BLaER1 (cell line): ENCODE data around the gene ZNF33A.
"Not testable (repeated sequence)": the region's sequence is repeated elsewhere in the genome, so short reads cannot be mapped to it uniquely, and the experiment has no call there.

Source experiments
- H3K27ac ChIP-seq: shearing (Covaris generic); formaldehyde crosslinking; 2 replicates; pipeline ENCODE4 v1.8.1; 2022
- H3K27me3 ChIP-seq: shearing (Covaris generic); formaldehyde crosslinking; 2 replicates; pipeline ENCODE4 v1.8.1; 2022
- H3K36me3 ChIP-seq: shearing (Covaris generic); formaldehyde crosslinking; 2 replicates; pipeline ENCODE4 v1.8.1; 2022
- H3K4me1 ChIP-seq: shearing (Covaris generic); formaldehyde crosslinking; 2 replicates; pipeline ENCODE4 v1.8.1; 2022
- H3K4me2 ChIP-seq: shearing (Covaris generic); formaldehyde crosslinking; 2 replicates; pipeline ENCODE4 v1.8.1; 2022
- H3K4me3 ChIP-seq: shearing (Covaris generic); formaldehyde crosslinking; 2 replicates; pipeline ENCODE4 v1.8.1; 2022
- H3K9ac ChIP-seq: shearing (Covaris generic); formaldehyde crosslinking; 2 replicates; pipeline ENCODE4 v1.8.1; 2022
- H3K9me3 ChIP-seq: shearing (Covaris generic); formaldehyde crosslinking; 2 replicates; pipeline ENCODE4 v1.8.1; 2022
- H4K20me1 ChIP-seq: shearing (Covaris generic); formaldehyde crosslinking; 2 replicates; pipeline ENCODE4 v1.8.1; 2022
- Cebpa-rat ChIP-seq: shearing (Covaris generic); IDR thresholded peaks from 2 replicates; pipeline ENCODE4 v1.8.1; 2022

Gene ZNF33A

DNA sequence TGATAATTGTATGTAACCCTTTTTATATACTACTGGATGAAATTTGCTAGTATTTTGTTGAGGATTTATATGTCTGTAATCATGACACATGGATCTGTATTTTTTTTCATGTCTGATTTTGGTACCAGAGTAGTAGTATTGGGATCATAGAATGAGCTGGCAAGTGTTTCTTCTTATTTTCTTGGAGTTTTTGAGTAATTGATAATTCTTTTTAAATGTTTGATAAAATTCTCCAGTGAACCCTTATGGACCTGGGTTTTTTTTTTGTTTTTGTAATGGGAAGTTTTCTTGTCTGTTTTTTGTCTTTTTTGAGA lies 28.4 kb downstream of the ZNF33A start:
- peak overlapping the region; percentile 64 for H3K4me3 ChIP-seq
- peaks cover 61% of the 10 kb centered on the region for H3K36me3 ChIP-seq
- H3K9me3 ChIP-seq = peaks cover 16% of the 10 kb centered on the region; the same call in 1 of the 2 replicates
- H3K4me1 ChIP-seq = peaks cover 22% of the 10 kb centered on the region
- no peaks in the 10 kb centered on the region for H4K20me1 ChIP-seq
- H3K9ac ChIP-seq = no peak overlapping the region; the same call in 1 of the 2 replicates
- peak overlapping the region; percentile 79 for H3K27ac ChIP-seq
- H3K4me2 ChIP-seq = peak overlapping the region; percentile 81
- no peaks in the 10 kb centered on the region for H3K27me3 ChIP-seq
- TF ChIP-seq Cebpa-rat = no peak

- no peak for TF ChIP-seq Cebpa-rat
- Histone ChIP-seq H3K4me2 (no peak overlapping the region), H3K9ac (no peak overlapping the region), H3K27me3 (no peaks in the 10 kb centered on the region), H3K9me3 (peaks cover 45% of the 10 kb centered on the region), H4K20me1 (no peaks in the 10 kb centered on the region), H3K36me3 (peaks cover 67% of the 10 kb centered on the region), H3K4me1 (peaks cover 17% of the 10 kb centered on the region), H3K27ac (no peak overlapping the region), H3K4me3 (no peak overlapping the region)
Measured at GRCh38 chr10:38043516-38043915, 33.0 kb downstream of the ZNF33A start.

DNA sequence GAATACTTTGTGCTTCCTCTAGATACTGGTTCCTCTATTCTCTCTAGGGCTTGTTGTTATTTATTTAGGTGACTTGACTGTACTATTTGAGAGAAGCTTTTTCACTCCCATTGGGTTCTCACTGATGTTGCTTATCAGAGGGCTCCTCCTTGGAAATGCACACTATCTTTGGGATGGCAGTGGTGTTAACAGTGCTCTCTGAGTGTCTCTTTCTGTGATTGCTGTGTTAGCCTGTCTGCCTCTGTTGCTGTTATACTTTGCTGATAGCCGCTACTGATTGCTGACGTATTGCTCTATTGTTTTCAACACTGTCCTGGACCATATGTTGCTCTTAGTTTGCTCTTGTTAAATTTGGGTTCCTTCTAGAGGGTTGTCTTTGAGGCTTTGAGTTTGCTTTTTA lies 34.7 kb downstream of the ZNF33A start:
- H3K9ac ChIP-seq = no peak overlapping the region

GRCh38 chr10:38047666-38048065 lies 37.2 kb downstream of the ZNF33A start:
- H3K27me3 ChIP-seq = no peaks in the 10 kb centered on the region
- H3K27ac ChIP-seq = no peak overlapping the region
- H3K4me1 ChIP-seq = peaks cover 11% of the 10 kb centered on the region
- no peak overlapping the region for H3K4me2 ChIP-seq
- peaks cover 58% of the 10 kb centered on the region for H3K36me3 ChIP-seq
- no peak overlapping the region for H3K9ac ChIP-seq
- no peak for TF ChIP-seq Cebpa-rat
- no peaks in the 10 kb centered on the region for H4K20me1 ChIP-seq
- H3K9me3 ChIP-seq = peaks cover 52% of the 10 kb centered on the region
- no peak overlapping the region for H3K4me3 ChIP-seq

More for the DNA sequence above, 34.7 kb downstream of the ZNF33A start:
- peaks cover 48% of the 10 kb centered on the region for H3K9me3 ChIP-seq
- peaks cover 68% of the 10 kb centered on the region for H3K36me3 ChIP-seq
- H3K4me2 ChIP-seq = no peak overlapping the region
- no peak for TF ChIP-seq Cebpa-rat
- no peaks in the 10 kb centered on the region for H4K20me1 ChIP-seq
- no peaks in the 10 kb centered on the region for H3K27me3 ChIP-seq
- H3K4me1 ChIP-seq = peaks cover 14% of the 10 kb centered on the region
- H3K27ac ChIP-seq = no peak overlapping the region
- no peak overlapping the region for H3K4me3 ChIP-seq

GRCh38 chr10:38050212-38050611 lies 39.7 kb downstream of the ZNF33A start:
- H3K9me3 ChIP-seq = peaks cover 64% of the 10 kb centered on the region
- H3K4me2 ChIP-seq = peak overlapping the region; percentile 30
- no peak overlapping the region for H3K27ac ChIP-seq
- peaks cover 62% of the 10 kb centered on the region for H3K36me3 ChIP-seq
- H4K20me1 ChIP-seq = no peaks in the 10 kb centered on the region
- no peaks in the 10 kb centered on the region for H3K27me3 ChIP-seq
- H3K9ac ChIP-seq = no peak overlapping the region
- no peak for TF ChIP-seq Cebpa-rat
- peaks cover 11% of the 10 kb centered on the region for H3K4me1 ChIP-seq
- no peak overlapping the region for H3K4me3 ChIP-seq

DNA sequence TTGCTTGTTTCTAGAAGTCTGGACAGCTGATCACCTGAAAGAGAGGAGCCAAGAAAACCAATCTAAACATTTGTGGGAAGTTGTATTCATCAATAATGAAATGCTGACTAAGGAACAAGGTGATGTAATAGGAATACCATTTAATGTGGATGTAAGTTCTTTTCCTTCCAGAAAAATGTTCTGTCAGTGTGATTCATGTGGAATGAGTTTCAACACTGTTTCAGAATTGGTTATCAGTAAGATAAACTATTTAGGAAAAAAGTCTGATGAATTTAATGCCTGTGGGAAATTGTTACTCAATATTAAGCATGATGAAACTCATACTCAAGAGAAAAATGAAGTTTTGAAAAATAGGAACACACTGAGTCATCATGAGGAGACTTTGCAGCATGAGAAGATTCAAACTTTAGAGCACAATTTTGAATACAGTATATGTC lies 43.9 kb downstream of the ZNF33A start:
- Histone ChIP-seq H3K4me3 (0 out of 2 replicates have a peak overlapping the region, but pooled peaks have one; percentile 25), H3K9me3 (peaks cover 80% of the 10 kb centered on the region)

GRCh38 chr10:38055274-38055894 lies 44.9 kb downstream of the ZNF33A start:
- Histone ChIP-seq H3K36me3 (peaks cover 84% of the 10 kb centered on the region), H3K9me3 (peaks cover 78% of the 10 kb centered on the region), H3K4me3 (peak overlapping the region; percentile 25; the same call in 1 of the 2 replicates)
- not testable (repeated sequence) for H3K9ac ChIP-seq, H3K27me3 ChIP-seq, H3K4me2 ChIP-seq, H4K20me1 ChIP-seq, H3K27ac ChIP-seq, H3K4me1 ChIP-seq

More for the DNA sequence above, 43.9 kb downstream of the ZNF33A start:
- peaks cover 11% of the 10 kb centered on the region for H3K4me1 ChIP-seq
- H3K4me2 ChIP-seq = no peak overlapping the region
- H3K9ac ChIP-seq = no peak overlapping the region
- H3K27me3 ChIP-seq = no peaks in the 10 kb centered on the region
- no peaks in the 10 kb centered on the region for H4K20me1 ChIP-seq
- no peak overlapping the region for H3K27ac ChIP-seq
- peaks cover 77% of the 10 kb centered on the region for H3K36me3 ChIP-seq
- no peak for TF ChIP-seq Cebpa-rat

DNA sequence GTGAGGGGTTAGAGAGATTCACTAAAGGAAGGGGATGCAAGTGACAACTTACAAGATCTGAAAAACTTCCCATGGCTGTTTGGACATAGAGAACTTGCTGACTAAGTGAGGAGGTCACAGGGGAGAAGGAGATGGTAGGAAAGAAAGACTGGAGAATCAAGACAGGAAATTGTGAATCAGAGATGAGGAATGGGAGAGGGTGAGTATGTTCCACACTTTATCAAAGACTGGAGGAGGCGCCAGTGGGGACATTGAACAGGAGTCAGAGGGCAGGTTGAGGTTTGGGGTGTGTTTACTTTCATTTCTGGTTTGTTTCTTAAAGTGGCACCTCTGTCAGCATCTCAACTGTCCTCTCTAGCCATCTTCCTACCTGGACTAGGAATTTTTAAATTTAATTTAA lies 59.2 kb downstream of the ZNF33A start:
- not testable (repeated sequence) for H3K27me3 ChIP-seq, H4K20me1 ChIP-seq, H3K4me2 ChIP-seq, H3K36me3 ChIP-seq, H3K9me3 ChIP-seq, H3K9ac ChIP-seq, H3K4me1 ChIP-seq, H3K27ac ChIP-seq, H3K4me3 ChIP-seq

DNA sequence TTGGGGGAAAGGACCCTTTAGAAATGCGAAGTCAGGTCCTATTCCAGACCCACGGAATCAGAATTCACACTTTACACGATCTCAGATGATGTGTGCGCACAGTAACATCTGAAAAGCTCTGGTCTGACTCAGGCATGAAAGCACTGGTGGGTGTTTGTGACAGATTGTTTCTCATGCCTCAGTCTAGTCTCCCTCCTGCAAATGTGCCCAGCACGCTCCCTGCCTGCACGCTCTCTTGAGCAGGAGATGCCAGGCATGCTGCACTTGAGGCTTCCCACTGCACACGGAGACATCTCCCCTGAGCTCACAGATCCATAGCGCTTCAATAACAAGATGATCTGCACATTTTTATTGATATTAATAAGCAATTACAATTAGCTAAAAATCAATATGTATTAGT lies 60.0 kb downstream of the ZNF33A start:
- Histone ChIP-seq H3K4me2 (no peak overlapping the region), H3K9ac (no peak overlapping the region), H3K27me3 (no peaks in the 10 kb centered on the region), H3K9me3 (peaks cover 8% of the 10 kb centered on the region; the same call in 1 of the 2 replicates), H4K20me1 (no peaks in the 10 kb centered on the region), H3K4me3 (no peak overlapping the region), H3K27ac (no peak overlapping the region), H3K4me1 (peaks cover 7% of the 10 kb centered on the region), H3K36me3 (no peaks in the 10 kb centered on the region)
- TF ChIP-seq Cebpa-rat = no peak

DNA sequence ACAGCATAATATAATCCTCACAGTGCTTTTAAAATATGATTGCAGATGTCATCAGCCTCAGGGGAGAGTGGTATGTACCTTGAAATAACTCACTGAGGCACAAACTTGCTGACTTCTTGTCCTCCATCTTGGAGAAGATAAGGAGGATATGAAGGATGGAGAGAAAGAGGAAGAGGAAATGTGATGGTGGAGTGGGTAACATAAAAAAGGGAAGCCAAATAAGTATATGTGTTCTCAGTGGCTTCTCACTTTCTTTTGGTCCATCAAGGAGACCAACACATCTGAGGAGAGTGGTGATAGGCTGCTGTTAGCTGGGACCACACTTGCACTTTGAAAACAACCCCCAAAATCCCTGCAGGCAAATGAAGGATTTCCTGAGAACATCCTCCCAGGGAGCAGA lies 62.1 kb downstream of the ZNF33A start:
- Histone ChIP-seq H3K9me3 (peaks cover 28% of the 10 kb centered on the region), H3K4me3 (no peak overlapping the region), H3K27ac (no peak overlapping the region), H3K9ac (no peak overlapping the region), H3K36me3 (no peaks in the 10 kb centered on the region; the same call in 1 of the 2 replicates), H3K27me3 (no peaks in the 10 kb centered on the region), H3K4me2 (peak overlapping the region; percentile 13; the same call in 1 of the 2 replicates), H4K20me1 (no peaks in the 10 kb centered on the region), H3K4me1 (peaks cover 7% of the 10 kb centered on the region)
- no peak for TF ChIP-seq Cebpa-rat

GRCh38 chr10:38076687-38077086 lies 66.2 kb downstream of the ZNF33A start:
- peaks cover 44% of the 10 kb centered on the region for H3K9me3 ChIP-seq
- H3K4me3 ChIP-seq = no peak overlapping the region

DNA sequence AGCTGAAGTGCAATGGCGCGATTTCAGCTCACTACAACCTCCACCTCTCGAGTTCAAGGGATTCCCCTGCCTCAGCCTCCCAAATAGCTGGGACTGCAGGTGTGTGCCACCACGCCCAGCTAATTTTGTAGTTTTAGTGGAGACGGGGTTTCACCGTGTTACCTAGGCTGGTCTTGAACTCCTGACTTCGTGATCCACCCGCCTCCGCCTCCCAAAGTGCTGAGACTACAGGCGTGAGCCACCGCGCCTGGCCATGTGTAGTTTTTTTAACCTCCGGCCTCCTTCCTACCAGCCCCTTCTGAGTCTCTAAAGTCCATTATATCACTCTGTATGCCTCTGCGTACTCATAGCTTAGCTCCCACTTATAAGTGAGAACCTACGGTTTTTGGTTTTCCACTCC lies 82.8 kb downstream of the ZNF33A start:
- Histone ChIP-seq H3K36me3 (peaks cover 29% of the 10 kb centered on the region), H3K9me3 (peaks cover 25% of the 10 kb centered on the region), H3K4me2 (peak overlapping the region; percentile 93), H3K4me3 (peak overlapping the region; percentile 81), H3K4me1 (peaks cover 14% of the 10 kb centered on the region)
- not testable (repeated sequence) for H3K9ac ChIP-seq, H4K20me1 ChIP-seq, H3K27ac ChIP-seq, H3K27me3 ChIP-seq

More at GRCh38 chr10:38076687-38077086, 66.2 kb downstream of the ZNF33A start:
- H3K4me1 ChIP-seq = peaks cover 7% of the 10 kb centered on the region
- no peak overlapping the region for H3K4me2 ChIP-seq
- no peaks in the 10 kb centered on the region; the same call in 1 of the 2 replicates for H3K36me3 ChIP-seq
- H3K9ac ChIP-seq = no peak overlapping the region
- TF ChIP-seq Cebpa-rat = no peak
- no peaks in the 10 kb centered on the region for H3K27me3 ChIP-seq
- H3K27ac ChIP-seq = no peak overlapping the region
- H4K20me1 ChIP-seq = no peaks in the 10 kb centered on the region
